ENCODE data around the gene MEA1.

- TF ChIP-seq GABPA (IDR thresholded peaks at IDR 0.05 in 1 of 2, conservative IDR thresholded peaks at IDR 0.05 in 1 of 2) (no peak), CTCF (IDR thresholded peaks at IDR 0.05; ENCODE audit: low read depth, low read length, missing input control) (no peak), REST (IDR thresholded peaks at IDR 0.05) (no peak), NR2F2 (IDR thresholded peaks at IDR 0.05) (no peak)
These were observed 10.7 kb upstream of the MEA1 start for GRCh38 chr6:43024436-43024835.
